Chondrocyte (in vitro differentiated cells): Measurements from ENCODE around the gene TANC1. TPM values are rescaled to one million over a fixed set of nuclear protein-coding genes. Genes with fewer than 3 reads are reported as not detected.

Source experiments
- DNase-seq: peaks from one replicate; pipeline ENCODE4 v3.0.0; 2021; ENCODE audit warnings: mixed read lengths, low spot score
- H3K27ac Mint-ChIP-seq: one replicate; pipeline ENCODE4 v1.8.0; 2021; ENCODE audit warnings: mild to moderate bottlenecking, moderate library complexity, mixed read lengths; ENCODE audit not compliant: unreplicated experiment
- H3K27me3 Mint-ChIP-seq: 2 replicates; pipeline ENCODE4 v1.8.0; 2021; ENCODE audit warnings: low read depth, mixed read lengths
- H3K36me3 Mint-ChIP-seq: 2 replicates; pipeline ENCODE4 v1.8.0; 2021; ENCODE audit warnings: low read depth, mixed read lengths
- H3K4me1 Mint-ChIP-seq: 2 replicates; pipeline ENCODE4 v1.8.0; 2021; ENCODE audit warnings: low read depth, mild to moderate bottlenecking, mixed read lengths
- H3K4me3 Mint-ChIP-seq: one replicate; pipeline ENCODE4 v1.8.0; 2021; ENCODE audit warnings: mild to moderate bottlenecking, moderate library complexity, mixed read lengths; ENCODE audit not compliant: unreplicated experiment
- H3K9me3 Mint-ChIP-seq: 2 replicates; pipeline ENCODE4 v1.8.0; 2021; ENCODE audit warnings: low read depth, mixed read lengths
- CTCF ChIP-seq: fragments of 200-600 bp; sonication (generic); IDR thresholded peaks from 2 replicates; pipeline ENCODE4 v1.5.0; 2021; ENCODE audit warnings: antibody characterized with exemption, mild to moderate bottlenecking, moderate library complexity
- total RNA-seq: library from RNA; stranded (reverse); gene quantifications from 3 replicates; pipeline ENCODE4 v1.2.1, GENCODE V29; 2021

TANC1 gene
- total RNA-seq, 1 donor from 2014 or later, result 29.5 TPM

GRCh38 chr2:159051133-159051532, 82.7 kb downstream of the TANC1 start:
- DNase-seq, result no peak
- Mint-ChIP-seq H3K4me3 (no peak overlapping the region), H3K4me1 (peaks cover 55% of the 10 kb centered on the region), H3K36me3 (no peaks in the 10 kb centered on the region), H3K9me3 (no peaks in the 10 kb centered on the region), H3K27ac (no peak overlapping the region), H3K27me3 (no peaks in the 10 kb centered on the region)
- TF ChIP-seq CTCF, result no peak

GRCh38 chr2:159051661-159052060, 83.2 kb downstream of the TANC1 start:
- Mint-ChIP-seq H3K4me3 (no peak overlapping the region), H3K27me3 (no peaks in the 10 kb centered on the region), H3K9me3 (no peaks in the 10 kb centered on the region), H3K4me1 (peaks cover 49% of the 10 kb centered on the region), H3K27ac (peak overlapping the region; percentile 49), H3K36me3 (no peaks in the 10 kb centered on the region)
- DNase-seq, result no peak
- no peak for TF ChIP-seq CTCF

GRCh38 chr2:159052157-159052601, 83.7 kb downstream of the TANC1 start:
- no peak overlapping the region for H3K27ac Mint-ChIP-seq
- peaks cover 44% of the 10 kb centered on the region for H3K4me1 Mint-ChIP-seq
- H3K36me3 Mint-ChIP-seq, result no peaks in the 10 kb centered on the region
- no peaks in the 10 kb centered on the region for H3K9me3 Mint-ChIP-seq
- H3K4me3 Mint-ChIP-seq, result no peak overlapping the region
- no peaks in the 10 kb centered on the region for H3K27me3 Mint-ChIP-seq
- no peak for TF ChIP-seq CTCF
- no peak for DNase-seq

GRCh38 chr2:159053161-159054031, 85.0 kb downstream of the TANC1 start:
- no peak overlapping the region for H3K27ac Mint-ChIP-seq
- H3K4me3 Mint-ChIP-seq, result no peak overlapping the region
- DNase-seq, result no peak
- H3K4me1 Mint-ChIP-seq, result peaks cover 32% of the 10 kb centered on the region
- H3K9me3 Mint-ChIP-seq, result no peaks in the 10 kb centered on the region
- H3K27me3 Mint-ChIP-seq, result no peaks in the 10 kb centered on the region
- H3K36me3 Mint-ChIP-seq, result no peaks in the 10 kb centered on the region
- TF ChIP-seq CTCF, result no peak

- Mint-ChIP-seq H3K36me3 (no peaks in the 10 kb centered on the region), H3K27me3 (no peaks in the 10 kb centered on the region), H3K27ac (no peak overlapping the region), H3K4me3 (no peak overlapping the region), H3K9me3 (no peaks in the 10 kb centered on the region), H3K4me1 (peaks cover 29% of the 10 kb centered on the region)
- no peak for DNase-seq
- no peak for TF ChIP-seq CTCF
Observed at GRCh38 chr2:159054032-159054334, 85.5 kb downstream of the TANC1 start.
